RWPE1 (cell line): Measurements from ENCODE around the gene RAP1GAP.

Experiments used
- CTCF ChIA-PET: fragments of 350-600 bp; sonication (Branson Sonifier 250); formaldehyde crosslinking; extraction: SDS; loops from one replicate; lab custom pipeline; 2021; lab: Yijun Ruan, JAX
- POLR2A ChIA-PET: fragments of 400-600 bp; formaldehyde crosslinking; extraction: SDS; loops from one replicate; lab custom pipeline; 2020; ENCODE audit warnings: antibody characterized with exemption; ENCODE audit not compliant: low non-redundant PET; lab: Yijun Ruan, JAX
- DNase-seq: peaks from one replicate; pipeline ENCODE4 v3.0.0; 2012; ENCODE audit warnings: low spot score
- H3K27ac ChIP-seq: fragments of 450-650 bp; 2 replicates; pipeline ENCODE4 v1.5.1; 2017
- CTCF ChIP-seq: fragments of 450-650 bp; conservative IDR thresholded peaks from 2 replicates; pipeline ENCODE4 v1.5.1; 2017; ENCODE audit warnings: low read depth, mild to moderate bottlenecking

Gene RAP1GAP

GRCh38 chr1:21663951-21664805 is 5.0 kb downstream of the RAP1GAP start:
- POLR2A ChIA-PET = no interaction called here
- CTCF ChIA-PET = interaction anchor here (0.5 to 0.7 kb wide), 2 partner anchors 83 to 877 kb away, joined by 3 read pairs; partner anchors contain the start of gene HP1BP3
- no peak for DNase-seq
- no peak overlapping the region for H3K27ac ChIP-seq
- TF ChIP-seq CTCF = no peak

- TF ChIP-seq CTCF = no peak
- DNase-seq = no peak
- POLR2A ChIA-PET = no interaction called here
- CTCF ChIA-PET = no interaction called here
- H3K27ac ChIP-seq = no peak overlapping the region
These were observed 5.8 kb downstream of the RAP1GAP start for GRCh38 chr1:21663248-21663950.

DNA sequence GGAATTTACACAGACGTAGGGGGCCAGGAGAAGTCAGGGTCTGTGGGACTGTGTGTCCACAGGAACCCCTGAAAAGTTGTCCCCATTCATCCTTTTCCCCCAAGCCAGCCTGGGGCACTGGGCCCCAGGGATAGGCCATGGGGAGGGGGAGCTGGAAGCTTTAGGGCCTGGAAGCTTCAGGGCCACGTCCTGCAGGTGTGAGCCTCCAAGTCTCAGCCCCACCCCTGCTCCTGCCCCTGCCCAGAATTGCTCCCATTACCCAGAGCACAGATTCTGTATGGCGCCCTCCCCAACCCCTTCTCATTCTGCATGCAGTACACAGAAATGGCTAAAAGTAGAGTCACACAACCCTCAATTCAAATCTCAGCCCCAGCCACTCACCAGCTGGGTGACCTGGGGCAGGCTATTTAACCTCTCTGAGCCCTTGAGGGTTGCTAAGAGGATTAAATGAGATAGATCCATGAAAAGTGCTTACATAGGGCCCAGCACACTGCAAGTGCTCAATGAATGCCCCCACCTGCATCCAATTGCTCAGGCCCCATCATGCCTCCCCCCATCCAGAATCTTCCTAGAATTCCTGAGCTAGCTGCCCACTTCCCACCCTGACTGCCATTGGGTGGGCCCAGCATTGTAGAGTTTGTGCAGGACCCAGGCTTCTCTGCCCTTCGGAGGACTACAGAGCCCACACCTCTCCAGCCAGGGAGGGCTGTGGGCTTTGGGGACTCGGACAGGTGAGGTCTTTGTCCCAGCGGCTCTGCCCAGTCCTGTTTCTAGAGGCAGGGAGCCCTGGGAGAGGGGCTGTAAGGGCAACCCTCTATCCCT is 6.5 kb downstream of the RAP1GAP start:
- no peak overlapping the region for H3K27ac ChIP-seq
- ChIA-PET POLR2A (no interaction called here), CTCF (interaction anchor here (1.6 kb wide), 1 partner anchor 294 kb away, joined by 10 read pairs; no protein-coding TSS in a partner anchor)
- DNase-seq = no peak
- TF ChIP-seq CTCF = no peak

DNA sequence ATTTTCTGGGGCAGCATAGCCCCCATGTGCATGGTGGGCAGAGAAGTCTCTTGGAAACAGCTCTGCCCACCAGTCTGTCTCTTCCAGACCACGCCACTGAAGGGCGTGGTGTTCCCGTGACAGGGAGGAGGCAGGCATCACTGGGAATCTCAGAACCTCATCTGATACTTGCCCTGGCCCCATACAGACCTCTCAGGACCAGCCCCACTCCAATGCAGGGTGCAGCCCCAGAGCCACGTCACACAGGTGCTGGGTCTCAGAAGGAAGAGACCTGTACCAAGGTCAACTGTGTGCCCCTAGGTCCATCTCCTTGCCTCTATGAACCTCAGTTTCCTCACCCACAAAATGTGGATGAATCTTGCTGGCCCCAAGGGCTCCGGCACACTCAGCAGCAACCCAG is 7.3 kb downstream of the RAP1GAP start:
- no peak for TF ChIP-seq CTCF
- DNase-seq = no peak
- no peak overlapping the region for H3K27ac ChIP-seq
- POLR2A ChIA-PET = no interaction called here
- CTCF ChIA-PET = interaction anchor here (1.6 kb wide), 1 partner anchor 293 kb away, joined by 10 read pairs; no protein-coding TSS in a partner anchor

DNA sequence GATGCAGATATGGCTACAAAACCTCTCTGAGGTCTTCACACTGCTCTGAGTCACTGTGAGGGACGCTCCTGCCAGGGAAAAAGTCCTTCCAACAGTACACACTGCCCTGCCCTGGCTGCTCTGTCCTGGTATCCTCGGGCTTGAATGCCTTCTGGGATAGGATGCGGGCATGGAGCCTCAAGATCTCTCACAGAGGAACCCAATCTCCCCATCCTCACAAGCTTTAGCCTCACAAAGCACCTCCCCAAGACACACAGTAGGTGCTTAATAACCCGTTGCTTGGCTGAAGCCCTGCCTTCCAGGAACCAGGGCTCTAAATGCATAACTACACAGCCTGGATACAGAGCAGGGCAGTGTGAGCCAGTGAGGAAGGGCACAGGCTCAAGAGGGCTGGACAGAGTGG is 9.2 kb downstream of the RAP1GAP start:
- CTCF ChIA-PET = interaction anchor here (1.5 kb wide), 1 partner anchor 65 kb away, joined by 4 read pairs; no protein-coding TSS in a partner anchor
- POLR2A ChIA-PET = no interaction called here
- TF ChIP-seq CTCF = no peak

More for the DNA sequence above, 9.2 kb downstream of the RAP1GAP start:
- H3K27ac ChIP-seq = no peak overlapping the region
- no peak for DNase-seq
